Hepatocyte (in vitro differentiated cells): Measurements from ENCODE around the gene COBL.

Source experiments
- EZH2phosphoT487 ChIP-seq: fragments of 200-600 bp; sonication (generic); IDR thresholded peaks from one replicate; pipeline ENCODE4 v1.6.1; 2018; ENCODE audit warnings: antibody characterized with exemption, mild to moderate bottlenecking, low read depth, moderate library complexity; ENCODE audit not compliant: unreplicated experiment, severe bottlenecking
- TF ChIP-seq, protein P1 (sequence below): fragments of 200-600 bp; sonication (generic); IDR thresholded peaks from 2 replicates; pipeline ENCODE4 v1.5.1; 2016; ENCODE audit warnings: antibody characterized with exemption, mild to moderate bottlenecking; ENCODE audit not compliant: poor library complexity

DNA sequence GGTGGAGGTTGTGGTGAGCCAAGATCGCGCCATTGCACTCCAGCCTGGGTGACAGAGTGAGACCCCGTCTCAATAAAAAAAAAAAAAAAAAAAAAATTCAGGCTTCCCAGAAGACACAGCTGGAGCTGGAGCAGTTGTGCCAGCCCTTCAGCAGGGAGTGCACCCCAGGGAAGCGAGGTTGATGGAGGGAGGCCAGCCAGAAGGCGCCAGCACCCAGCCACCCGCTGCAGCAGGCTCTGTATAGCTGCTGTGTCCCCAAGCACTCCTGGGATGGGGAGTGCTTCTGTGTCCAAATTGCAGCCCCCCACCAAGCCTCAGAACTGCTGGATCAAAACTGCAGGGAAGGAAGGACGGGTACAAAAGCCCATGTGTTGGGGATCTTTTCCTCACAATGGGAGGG lies 47.8 kb downstream of the COBL start:
- TF ChIP-seq, protein P1, sequence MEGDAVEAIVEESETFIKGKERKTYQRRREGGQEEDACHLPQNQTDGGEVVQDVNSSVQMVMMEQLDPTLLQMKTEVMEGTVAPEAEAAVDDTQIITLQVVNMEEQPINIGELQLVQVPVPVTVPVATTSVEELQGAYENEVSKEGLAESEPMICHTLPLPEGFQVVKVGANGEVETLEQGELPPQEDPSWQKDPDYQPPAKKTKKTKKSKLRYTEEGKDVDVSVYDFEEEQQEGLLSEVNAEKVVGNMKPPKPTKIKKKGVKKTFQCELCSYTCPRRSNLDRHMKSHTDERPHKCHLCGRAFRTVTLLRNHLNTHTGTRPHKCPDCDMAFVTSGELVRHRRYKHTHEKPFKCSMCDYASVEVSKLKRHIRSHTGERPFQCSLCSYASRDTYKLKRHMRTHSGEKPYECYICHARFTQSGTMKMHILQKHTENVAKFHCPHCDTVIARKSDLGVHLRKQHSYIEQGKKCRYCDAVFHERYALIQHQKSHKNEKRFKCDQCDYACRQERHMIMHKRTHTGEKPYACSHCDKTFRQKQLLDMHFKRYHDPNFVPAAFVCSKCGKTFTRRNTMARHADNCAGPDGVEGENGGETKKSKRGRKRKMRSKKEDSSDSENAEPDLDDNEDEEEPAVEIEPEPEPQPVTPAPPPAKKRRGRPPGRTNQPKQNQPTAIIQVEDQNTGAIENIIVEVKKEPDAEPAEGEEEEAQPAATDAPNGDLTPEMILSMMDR: no peak
- no peak for TF ChIP-seq EZH2phosphoT487
